ENCODE measurements around the gene CELF2. TPM values are rescaled to one million over a fixed set of nuclear protein-coding genes. Genes with fewer than 3 reads are reported as not detected.
A peak's percentile ranks its signal among the peaks of the same experiment; 100 is the strongest.
"Not testable (repeated sequence)": the region's sequence is repeated elsewhere in the genome, so short reads cannot be mapped to it uniquely, and the experiment has no call there.

The CELF2 gene
- 10.3 TPM for polyA plus RNA-seq (2013, experiment 1 of 2; ENCODE audit: insufficient read length)
- 10.9 TPM for polyA plus RNA-seq (2013, experiment 2 of 2; ENCODE audit: insufficient read length)

DNA sequence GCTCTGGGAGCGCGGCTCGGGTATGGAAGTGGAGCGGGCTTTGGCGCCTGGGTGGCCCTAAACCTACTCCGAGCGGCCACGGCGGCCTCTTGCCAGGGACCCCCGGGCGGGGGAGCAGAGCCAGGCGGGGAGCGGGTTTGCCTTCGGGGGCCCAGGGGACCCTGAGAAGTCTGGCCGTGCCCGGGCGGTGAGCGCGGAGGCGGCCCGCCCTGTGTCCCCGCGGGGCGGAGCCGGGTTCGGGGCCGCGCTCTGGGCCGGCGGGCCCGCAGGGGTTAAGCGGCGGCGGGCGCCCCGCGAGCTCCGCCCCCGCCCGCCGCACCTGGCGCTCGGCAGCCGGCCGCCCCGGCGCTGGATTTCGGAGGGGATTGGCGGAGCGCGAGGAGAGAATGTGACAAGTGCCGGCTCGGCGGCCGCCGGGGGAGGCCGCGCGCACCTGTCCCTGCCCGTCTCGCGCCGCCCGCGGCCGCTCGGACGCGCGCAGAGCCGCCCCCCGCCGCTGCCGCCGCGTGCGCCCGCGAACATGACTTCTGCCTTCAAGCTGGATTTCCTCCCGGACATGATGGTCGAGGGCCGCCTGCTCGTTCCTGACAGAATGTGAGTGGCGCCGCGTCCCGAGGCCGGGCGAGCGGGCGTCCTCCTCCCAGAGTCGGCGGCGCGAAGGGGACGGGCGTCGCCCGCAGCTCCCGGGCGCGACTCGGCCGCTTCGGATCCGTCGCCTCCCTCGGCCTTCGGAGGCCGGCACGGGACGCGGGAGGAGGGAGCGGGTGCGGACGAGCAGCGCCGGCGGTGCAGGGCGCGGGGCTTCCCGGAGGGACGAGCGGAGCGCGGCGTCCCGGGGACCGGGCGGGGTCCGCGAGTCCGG is at the start of gene CELF2:
TSS of gene CELF2 (plus strand) at position 303 of the 862 bp plus-strand sequence. CDS start at position 521, 218 bp downstream.
- peak; percentile 40 for DNase-seq

DNA sequence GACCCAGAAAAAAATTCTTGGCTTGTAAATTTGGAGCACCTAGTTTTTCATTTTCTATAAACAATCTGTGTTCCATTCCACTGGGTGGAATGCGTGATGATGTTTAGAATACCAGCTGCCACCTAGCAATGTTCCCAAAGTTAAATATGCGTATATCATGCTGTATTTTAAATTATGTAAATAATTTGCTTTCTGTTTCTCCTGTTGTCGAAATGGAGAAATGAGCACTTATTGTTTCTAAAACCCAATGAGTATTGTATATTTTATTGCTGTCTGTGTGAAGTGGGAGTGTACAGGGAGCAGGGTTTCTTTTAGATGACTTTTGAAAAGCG is 49.4 kb upstream of the CELF2 start:
- DNase-seq = no peak

DNA sequence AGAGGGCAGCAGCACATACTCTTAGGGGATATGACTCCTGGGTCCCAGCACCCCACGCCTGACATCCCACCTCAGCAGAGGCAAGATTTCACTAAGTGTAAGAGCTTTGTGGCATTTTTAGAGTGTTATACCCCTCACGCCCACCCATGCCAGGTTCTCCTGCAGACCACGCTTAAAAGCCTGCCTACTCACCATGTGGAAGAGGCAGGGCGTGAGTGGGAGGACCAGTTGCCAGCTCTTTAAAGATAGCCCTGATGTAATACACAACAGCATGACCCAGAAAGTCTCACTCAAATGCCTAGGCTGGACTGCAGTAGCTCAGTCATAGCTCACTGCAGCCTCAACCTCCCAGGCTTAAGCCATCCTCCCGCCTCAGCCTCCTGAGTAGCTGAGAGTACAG is 44.4 kb upstream of the CELF2 start:
- no peak for DNase-seq

DNA sequence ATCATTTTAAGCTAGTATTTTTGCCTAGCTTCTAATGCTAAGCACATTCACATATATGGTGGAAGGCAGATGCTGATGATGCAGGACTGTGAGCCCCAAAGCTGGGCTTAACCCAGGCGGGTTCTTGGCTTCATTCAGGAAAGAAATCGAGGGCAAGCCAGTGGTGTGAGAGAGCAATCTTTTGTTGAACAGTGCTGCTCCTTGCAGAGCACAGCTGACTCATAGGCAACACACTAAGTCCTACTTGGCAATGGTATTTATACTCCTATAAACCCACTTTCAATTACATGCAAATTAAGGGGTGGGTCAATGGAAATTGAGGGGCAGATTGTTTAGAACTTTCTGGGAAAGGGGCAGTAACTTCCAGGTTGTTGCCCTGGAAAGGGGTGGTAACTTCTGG is 42.0 kb upstream of the CELF2 start:
- no peak for DNase-seq

DNA sequence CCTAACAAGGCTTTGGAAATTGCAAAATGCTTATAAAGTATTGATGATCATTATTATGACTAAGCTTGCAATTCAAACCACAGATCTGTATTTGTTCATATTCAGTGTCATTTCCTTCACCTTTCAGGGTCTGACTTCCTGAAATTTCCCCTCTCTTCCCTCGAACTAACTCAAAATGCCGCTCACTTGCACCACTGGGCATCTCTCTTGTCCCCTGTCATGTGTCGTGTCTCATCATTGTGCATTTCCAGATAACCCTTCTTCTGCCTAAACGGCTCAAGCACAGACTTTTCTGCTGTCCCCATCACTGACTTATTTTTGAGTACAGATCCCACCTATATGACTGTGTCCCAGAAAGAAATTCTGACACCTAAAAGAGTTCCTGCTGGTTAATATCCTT is 41.0 kb upstream of the CELF2 start:
- DNase-seq = no peak

DNA sequence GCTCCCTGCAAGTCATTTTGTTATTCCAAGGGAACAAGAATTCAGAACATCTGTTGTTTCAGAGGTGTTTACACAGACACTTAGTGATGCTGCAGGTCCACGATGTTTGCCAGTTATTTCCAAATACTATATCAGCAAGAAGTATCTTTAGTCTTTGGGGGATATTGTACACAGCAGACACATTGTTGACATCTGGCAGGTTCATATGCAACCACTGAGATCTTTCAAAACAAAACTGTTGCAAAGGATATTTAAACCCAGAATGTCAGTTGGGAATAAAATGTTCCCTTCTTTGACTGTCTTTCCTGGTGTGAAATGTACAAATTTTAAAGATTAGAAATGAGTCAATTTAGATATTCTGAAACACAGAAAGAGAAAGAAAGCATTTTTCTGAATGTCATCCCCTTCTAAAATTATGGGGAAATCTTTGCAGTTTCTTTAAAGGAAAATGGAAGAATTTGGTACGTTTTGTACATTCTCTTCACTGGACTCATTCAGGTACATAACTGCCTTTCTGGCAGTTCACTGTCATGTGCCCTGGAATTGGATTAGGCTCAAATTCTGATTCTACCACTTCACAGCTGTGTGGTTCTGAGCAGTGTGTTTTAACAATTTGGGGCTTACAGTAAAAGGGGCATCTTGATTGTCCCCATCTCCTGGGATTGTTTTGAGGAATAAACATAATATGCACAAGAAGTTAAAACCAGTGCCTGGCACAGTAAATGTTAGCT is 40.3 kb upstream of the CELF2 start:
- no peak for DNase-seq

DNA sequence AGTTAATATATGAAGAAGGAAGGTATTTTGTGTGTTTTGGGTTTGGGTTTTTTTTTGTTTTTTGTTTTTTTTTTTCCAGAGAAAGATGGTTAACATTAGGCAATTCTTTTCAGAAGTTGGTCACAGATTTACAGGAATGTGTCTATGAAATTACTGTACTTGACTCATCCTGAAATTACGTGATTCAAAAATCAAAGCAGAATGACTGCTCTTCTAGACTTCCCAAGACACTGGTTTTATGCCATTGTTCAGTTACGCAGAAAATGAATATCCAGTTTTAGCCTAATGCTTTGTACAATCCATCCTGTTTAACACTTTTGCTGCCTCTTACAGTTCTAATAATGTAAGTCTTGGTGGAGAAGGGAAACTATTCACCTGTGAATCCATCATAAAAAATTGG is 39.7 kb upstream of the CELF2 start:
- peak; percentile 74 for DNase-seq

DNA sequence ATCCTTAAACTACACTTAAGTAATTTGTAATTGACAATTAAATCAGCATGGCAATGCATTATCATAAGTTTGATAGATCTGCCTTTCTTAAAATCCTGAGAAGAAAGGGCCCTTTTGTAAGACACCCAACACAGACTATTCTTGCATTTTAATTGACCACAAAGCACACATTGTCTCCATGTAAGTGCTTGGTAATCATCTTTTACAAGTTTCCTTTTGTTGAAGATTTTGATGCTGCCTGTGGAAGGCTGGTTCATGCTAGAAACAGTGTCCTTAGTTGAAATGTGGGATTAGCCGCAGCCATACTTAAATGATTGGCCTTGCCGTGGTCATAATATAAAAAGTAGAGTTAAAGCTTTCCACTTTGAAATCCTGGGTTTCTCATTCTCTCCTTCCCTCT is 32.3 kb upstream of the CELF2 start:
- no peak for DNase-seq

DNA sequence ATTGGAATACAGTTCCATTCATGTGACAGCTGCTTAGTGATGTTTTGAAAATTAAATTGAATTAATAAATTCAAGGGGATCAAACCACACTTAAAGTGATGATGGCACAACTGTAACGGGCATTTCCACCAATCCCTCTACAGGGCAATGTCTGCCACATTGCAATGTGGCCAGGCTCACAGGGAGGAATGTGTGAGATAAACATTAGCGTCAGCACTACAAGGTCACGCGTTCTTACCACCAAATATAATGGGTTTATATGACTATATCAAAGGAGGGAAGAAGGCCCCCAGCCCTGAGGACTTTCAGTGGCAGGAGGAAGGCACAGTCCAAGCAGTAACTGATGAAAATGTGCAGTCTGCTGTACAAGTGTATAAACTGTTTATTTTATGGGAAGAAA is 31.1 kb upstream of the CELF2 start:
- DNase-seq = no peak

DNA sequence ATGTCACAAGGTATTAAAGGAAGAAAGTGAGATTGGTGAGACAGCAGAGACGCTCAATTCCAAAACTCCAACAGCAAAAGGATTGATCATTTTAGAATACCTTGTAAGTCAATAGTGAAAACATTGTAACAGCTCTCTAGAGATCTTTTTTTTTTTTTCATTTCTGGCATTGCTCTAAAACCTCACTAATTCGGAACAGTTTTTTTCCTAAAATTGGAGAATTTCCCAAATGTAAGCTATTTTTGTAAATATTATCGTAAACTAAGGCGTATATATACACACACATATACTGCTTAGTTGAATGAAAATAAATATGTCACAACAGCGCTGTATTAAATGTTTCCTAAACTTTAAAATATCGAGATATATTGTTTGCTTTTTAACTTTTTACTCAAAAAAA is 30.6 kb upstream of the CELF2 start:
- DNase-seq = no peak

DNA sequence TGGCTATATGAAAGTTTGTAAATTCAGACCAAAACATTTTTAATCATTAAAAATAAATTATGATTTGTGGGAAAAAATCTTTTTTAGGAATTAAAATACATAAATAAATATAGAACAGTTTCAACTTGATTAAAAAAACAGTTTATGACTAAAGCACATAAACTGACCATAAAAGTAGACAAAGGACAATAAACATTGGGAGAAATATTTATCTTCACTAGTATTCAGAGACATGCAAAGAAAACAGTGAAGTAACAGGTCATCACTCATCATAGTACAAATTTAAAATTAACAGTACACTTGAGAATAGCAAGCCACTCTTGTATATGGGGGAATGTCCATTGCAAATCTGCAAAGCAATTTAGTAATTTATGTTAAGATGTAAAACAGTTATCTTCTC is 28.0 kb upstream of the CELF2 start:
- DNase-seq = no peak

DNA sequence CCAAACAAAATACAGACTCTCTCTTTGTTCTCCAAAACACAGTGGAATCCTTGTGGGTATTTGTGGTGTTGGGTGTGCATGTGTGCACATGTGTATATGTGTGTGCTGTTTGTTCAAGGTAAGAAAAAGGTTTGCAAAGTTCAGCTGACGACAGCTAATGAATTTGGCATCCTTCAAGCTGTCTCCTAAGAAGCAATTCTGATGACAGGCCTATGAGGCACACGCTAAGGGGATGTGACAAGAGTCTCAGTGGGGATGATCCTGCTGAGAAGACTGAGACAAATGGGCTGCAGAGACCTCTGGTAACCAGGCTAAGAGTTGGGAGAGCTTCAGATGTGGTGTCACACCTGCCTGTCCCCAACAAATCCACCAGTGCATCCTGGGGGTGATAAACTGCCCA is 26.5 kb upstream of the CELF2 start:
- no peak for DNase-seq

DNA sequence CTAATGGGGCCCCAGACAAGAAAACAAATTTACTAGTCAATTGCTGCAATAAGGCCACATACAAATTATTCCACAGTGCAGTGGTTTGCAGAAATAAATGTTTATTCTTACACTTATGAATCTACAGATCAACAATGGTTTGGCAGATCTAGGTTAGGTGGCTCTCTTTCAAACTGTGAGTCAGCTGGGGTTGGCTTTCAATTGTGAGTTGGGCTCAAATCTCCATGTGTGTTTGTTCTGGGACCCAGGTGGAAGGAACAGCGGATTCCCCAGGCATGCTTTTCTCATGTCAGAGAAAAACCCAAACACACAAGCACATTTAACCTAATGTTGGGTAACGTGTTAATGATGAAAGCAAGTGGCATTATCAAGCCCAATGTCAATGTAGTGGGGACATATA is 25.6 kb upstream of the CELF2 start:
- no peak for DNase-seq

DNA sequence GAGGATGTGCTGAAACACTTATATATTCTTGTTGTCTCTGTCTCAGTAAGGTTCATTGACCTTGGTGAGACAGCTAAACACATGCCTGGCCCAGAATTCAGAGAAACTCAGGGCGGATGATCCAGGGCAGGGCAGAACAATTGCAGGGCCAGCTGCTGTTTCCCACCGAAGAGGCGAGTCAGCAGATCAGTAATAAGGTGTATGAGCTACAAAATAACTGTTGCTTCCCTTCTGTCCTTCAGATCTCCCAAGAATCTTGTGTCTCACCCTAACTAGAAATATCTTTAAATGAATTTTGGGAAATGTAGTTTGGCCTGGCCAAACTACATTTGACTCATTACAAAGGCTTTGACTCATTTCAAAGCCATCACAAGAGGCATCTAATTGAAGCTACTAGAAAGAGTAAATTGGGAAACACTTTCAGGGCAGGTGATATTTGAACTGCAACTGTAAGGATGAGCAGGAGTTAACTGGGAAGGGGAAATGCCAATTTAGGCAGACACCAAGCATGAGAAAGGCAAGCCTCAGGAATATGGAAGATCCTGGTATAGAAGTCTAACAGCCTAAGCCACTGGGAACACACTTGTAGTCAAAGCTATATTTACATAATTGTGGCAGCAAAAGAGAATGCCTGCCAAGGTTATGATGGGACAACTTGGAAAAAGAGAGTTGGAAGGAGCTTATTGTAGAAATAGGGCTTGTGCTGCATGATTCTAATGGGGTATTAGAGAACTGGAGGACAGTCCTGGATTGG is 24.5 kb upstream of the CELF2 start:
- DNase-seq = no peak

DNA sequence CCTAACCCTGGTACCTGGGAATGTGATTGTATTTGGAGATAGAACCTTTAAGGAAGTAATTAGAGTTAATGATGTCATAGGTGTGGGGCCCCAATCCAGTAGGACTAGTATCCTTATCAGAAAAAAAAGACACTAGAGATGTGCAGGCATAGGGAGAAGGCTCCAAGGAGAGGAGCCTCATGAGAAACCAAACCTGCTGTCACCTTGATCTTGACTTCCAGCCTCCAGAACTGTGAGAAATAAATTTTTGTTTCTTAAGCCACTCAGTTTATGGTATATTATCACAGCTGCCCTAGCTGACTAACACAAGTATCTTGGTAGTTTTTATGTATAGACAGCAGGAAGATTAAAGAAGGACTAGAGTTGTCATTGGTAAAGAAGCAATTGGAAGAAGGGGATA is 23.9 kb upstream of the CELF2 start:
- DNase-seq = no peak

DNA sequence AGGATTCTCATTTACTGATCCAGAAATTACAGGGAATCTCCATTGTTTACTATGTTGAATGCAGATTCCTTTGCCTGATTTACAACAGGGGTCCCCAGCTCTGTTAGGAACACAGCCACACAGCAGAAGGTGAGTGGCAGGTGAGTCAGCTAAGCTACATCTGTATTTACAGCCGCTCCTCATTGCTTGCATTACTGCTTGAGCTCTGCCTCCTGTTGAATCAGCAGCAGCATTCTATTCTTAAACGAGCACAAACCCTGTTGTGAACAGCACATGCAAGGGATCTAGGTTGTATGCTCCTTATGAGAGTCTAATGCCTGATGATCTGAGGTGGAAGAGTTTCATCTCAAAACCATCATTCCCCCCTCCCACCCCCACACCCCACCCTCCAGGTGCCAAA is 23.3 kb upstream of the CELF2 start:
- DNase-seq = no peak

DNA sequence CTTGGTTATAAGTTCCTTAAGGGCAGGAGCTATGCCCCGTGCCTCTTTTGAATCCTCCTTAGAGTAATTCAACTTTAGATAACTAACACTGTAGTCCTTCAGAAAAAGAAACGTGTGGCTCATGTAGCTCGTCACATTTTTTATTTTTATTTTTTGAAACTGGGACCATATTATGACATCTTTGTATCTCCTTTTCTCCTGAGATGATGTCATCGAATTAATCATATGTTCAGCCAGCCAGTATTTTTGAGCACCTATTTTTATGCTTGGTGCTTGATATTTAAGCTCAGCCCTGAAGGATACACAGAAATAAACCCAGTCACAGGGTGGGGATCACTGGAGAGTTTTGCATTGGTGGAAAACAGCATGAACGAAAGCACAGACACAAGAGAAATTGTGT is 22.6 kb upstream of the CELF2 start:
- no peak for DNase-seq

DNA sequence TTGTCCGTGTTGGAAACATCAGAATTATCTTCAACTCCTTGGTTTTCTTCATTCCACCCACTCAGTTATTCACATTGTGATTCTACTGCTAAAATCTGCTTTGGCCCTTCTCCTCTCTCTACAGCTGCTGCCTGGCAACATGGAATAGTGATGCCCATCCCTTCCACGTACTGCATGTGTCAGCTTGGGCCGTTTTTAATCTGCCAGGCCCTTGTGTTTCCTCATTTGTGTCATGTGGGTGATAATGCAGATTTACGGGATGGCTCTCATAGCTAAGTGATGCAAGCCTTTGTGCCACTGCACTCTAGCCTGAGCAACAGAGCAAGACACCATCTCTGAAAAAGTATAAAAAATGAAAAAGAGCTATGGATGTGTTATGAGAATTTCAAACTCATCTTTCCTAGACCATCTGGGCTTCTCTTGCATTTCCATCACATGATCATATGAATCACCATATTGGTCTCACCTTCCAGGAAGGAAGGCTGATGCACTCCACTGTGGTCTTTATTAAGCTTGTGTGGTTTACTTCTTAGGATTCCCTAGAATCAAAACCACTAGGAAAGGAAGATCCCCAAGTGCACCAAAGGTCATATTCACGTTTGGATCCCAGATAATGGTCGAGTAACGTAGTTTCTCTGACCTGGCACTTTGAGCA is 20.6 kb upstream of the CELF2 start:
- DNase-seq = no peak

DNA sequence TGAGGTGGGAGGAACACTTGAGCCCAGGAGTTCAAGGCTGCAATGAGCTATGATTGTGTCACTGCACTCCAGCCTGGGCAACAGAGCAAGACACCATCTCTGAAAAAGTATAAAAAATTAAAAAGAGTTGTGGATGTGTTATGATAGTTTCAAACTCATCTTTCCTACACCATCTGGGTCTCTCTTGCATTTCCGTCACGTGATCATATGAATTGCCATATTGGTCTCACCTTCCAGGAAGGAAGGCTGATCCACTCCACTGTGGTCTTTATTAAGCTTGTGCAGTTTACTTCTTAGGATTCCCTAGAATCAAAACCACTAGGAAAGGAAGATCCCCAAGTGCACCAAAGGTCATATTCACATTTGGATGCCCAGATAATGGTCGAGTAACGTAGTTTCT is 18.2 kb upstream of the CELF2 start:
- DNase-seq = not testable (repeated sequence)

DNA sequence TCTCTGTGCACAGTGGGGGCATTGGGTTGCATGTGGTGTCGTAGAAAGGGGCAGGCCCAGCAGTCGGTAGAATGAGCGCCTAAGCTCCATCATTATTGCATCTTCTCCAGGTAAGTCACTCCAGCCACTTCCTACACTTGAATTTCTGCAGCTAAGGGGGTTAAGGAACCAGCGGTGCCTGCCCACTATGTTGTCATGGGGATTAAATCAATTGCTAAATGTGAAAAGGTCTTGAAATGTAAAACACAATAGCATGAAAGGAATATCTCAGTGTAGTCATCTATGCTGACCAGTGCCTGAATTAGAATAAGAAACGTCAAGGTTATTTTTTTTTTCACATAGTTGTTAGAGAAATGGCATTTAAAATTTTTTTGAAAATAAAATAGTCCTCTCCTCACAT is 15.2 kb upstream of the CELF2 start:
- DNase-seq = no peak

DNA sequence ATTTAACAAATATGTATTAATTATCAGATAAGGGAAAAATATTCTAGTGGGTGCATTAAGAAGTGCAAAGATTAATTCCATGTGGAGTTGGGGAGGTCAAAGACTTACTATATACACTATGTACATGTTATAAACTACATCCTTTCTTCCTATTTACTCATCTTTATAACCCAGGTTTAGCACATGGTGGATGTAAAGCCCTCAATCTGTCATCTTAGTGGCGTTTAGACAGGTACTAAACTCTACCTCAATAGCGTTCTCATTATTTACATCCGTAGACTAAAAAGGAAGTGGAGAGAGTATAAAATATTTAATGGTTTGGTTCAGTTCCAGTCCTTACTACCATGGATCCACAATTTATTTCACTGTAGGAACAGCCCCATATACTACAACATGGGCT is 14.8 kb upstream of the CELF2 start:
- no peak for DNase-seq

DNA sequence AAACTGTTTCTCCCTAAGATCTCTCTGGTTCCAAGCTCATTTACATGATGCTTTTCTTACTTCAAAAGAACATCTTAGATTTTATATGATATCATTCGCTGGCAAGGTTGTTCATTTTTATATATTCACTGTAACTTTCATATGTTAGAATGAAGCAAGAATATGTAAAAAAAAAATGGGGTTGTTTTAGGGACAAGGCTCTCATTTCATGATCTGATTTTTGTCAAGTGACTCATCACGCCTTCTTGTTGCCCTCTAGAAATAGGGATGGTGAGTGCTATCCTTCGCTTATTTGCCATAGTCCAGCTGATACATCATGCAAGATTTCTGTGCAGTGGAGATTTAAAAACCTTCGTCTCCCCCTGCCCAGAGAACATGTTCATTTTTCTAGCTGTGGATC is 14.0 kb upstream of the CELF2 start:
- DNase-seq = peak; percentile 42
